HCEC 1CT (cell line): Measurements from ENCODE around the gene NUP155.
"Not testable (repeated sequence)": the region's sequence is repeated elsewhere in the genome, so short reads cannot be mapped to it uniquely, and the experiment has no call there.

Experiments used
- DNase-seq: peaks from one replicate; pipeline ENCODE4 v3.0.0-alpha.2; 2017

The NUP155 gene

GRCh38 chr5:37370864-37371726 lies at the start of gene NUP155:
TSS of gene NUP155 (minus strand) at chr5:37371106. CDS start at chr5:37370977, 129 bp downstream.
- DNase-seq: peak; percentile 93

GRCh38 chr5:37417347-37417746 lies 46.4 kb upstream of the NUP155 start:
- no peak for DNase-seq

DNA sequence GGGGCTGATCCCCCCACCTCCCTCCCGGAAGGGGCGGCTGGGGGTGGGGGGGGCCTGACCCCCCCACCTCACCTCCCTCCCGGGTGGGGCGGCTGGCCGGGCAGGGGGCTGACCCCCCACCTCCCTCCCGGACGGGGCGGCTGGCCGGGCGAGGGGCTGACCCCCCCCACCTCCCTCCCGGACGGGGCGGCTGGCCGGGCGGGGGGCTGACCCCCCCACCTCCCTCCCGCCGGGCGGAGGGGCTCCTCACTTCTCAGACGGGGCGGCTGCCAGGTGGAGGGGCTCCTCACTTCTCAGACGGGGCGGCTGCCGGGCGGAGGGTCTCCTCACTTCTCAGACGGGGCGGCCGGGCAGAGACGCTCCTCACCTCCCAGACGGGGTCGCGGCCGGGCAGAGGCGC lies 44.5 kb upstream of the NUP155 start:
- DNase-seq: not testable (repeated sequence)

DNA sequence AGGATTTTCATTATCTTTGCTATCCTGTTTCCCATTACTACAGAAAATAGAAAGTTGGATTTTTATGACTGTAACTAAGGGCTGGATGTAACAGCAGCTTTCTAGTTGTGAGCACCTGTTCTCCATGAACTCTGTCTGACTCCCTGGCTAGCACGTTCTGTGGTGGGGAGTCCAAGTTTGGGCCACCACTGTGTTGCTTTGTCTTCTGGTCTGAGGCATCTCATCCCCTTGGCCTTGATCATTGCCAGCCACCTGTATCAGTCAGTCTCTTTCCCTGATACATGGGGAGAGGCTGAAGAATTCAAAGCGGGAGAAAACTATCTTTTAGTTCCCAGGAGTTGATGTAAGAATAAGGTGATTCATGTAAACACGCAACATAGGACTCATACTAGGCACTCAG lies 41.6 kb upstream of the NUP155 start:
- no peak for DNase-seq

DNA sequence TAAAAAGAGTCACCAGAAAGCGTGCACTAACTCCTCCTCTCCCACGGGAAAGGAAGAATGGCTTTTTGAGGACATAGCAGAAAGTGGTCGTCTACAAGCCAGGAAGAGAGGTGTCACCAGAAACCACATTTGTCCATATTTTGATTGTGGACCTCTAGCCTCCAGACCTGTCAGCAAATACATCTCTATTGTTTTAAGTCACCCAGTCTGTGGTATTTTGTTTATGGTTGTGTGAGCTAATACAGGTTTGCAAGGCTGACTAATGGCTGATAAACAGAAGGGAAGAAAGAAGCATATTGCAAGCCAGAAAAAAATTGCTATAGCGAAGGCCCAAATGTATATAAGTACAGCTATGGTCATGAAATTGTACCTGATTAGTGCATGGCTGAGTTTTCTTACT lies 29.6 kb upstream of the NUP155 start:
- no peak for DNase-seq

GRCh38 chr5:37396352-37396751 lies 25.4 kb upstream of the NUP155 start:
- DNase-seq: no peak

DNA sequence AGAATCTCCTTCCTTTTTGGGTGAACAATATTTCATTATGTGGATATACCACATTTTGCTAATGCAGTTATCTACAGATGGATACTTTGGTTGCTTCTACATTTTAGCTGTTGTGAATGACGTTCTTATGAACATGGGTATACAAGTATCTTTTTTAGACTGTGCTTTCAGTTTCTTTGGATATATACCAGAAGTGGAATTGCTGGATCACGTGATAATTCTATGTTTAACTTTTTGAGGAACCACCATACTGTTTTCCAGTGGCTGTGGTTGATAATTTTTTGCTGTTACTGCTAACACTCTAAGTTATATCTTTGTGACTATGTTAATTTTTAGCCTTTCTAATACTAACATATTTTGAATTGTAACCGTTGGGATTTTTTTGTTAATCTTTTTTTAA lies 20.7 kb upstream of the NUP155 start:
- no peak for DNase-seq

DNA sequence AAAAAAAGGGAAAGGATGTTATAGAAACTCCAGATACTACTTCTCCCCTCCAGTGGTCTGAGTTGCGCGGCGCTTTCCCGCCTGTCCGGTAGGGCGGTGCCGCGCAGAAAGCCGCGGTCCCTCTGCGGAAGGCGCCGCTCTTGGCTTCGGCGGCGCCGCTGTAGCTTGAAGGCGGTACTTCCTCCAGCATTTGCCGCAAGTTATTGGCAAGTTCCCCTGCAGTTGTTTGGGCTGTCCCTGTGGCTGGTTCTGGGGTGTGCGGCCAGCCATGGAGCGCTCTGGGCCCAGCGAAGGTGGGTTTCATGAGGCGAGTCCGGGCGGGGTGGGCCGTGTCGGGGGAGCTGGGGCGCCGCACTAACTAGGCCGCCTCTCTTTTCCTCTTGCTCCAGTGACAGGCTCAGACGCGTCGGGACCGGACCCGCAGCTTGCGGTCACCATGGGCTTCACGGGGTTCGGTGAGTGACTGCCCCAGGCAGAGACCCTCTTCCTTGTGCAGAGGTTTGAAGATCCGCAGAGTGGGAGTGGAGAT lies 8.3 kb upstream of the NUP155 start, which contains the start of gene WDR70:
TSS of gene WDR70 (plus strand) at position 219 of the 529 bp plus-strand sequence. CDS start at position 269, 50 bp downstream.
- DNase-seq: peak; percentile 89

DNA sequence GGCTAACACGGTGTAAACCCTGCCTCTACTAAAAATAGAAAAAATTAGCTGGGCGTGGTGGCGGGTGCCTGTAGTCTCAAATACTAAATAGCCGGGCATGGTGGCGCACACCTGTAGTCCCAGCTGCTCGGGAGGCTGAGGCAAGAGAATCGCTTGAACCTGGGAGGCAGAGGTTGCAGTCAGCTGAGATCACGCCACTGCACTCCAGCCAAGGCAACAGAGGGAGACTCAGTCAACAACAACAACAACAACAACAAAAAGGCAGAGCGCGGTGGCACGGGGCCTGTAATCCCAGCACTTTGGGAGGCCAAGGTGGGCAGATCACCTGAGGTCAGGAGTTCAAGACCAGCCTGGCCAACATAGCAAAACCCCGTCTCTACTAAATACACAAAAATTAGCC lies 7.2 kb upstream of the NUP155 start:
- not testable (repeated sequence) for DNase-seq

DNA sequence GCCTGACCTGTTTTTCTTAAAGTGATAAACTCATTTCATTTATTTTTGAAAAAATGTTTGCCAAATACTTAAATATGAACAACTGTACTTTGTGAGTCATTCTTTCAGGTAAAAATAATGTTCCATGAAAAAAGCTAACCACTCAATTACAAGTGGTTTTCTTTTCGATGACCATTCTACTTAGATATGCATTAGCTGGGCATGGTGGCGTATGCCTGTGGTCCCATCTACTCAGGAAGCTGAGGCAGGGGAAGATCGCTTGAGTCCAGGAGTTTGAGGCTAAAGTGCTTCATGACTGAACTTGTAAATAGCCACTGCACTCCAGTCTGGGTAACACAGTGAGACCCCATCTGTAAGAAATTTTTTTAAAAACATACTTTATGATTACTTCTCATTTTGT lies 4.2 kb upstream of the NUP155 start:
- DNase-seq: no peak

DNA sequence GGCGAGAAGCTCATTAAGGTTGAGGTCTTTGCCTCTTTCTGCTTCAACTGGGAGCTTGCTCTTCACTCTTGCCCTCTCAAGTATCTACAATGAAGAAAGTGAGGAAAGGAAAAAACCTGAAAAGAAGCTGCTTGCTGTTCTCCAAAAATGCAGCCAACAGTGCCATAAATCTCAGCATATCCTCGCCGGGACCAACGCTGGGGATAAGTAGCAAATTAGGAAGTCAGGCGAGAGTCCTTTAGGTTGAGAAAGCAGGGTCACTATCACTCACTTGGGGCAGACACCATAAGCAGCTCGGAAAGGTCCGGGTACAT lies 399 bp downstream of the NUP155 start:
- no peak for DNase-seq

DNA sequence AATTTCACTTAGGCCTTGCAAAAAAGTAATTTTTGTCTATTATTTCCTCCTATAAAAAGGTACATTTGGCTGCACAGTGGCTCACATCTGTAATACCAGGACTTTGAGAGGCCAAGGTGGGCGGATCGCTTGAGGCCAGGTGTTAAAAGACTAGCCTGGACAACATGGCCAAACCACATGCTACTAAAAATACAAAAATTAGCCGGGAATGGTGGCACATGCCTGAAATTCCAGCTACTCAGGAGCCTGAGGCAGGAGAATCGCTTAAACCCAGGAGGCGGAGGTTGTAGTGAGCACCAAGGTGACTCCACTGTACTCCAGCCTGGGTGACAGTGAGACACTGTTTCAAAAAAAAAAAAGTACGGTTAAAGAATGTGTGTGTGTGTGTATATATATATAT lies 15.7 kb downstream of the NUP155 start:
- no peak for DNase-seq

GRCh38 chr5:37342741-37343140 lies 28.2 kb downstream of the NUP155 start:
- DNase-seq: not testable (repeated sequence)

- DNase-seq: not testable (repeated sequence)
Measured at GRCh38 chr5:37334754-37335153, 36.2 kb downstream of the NUP155 start.

DNA sequence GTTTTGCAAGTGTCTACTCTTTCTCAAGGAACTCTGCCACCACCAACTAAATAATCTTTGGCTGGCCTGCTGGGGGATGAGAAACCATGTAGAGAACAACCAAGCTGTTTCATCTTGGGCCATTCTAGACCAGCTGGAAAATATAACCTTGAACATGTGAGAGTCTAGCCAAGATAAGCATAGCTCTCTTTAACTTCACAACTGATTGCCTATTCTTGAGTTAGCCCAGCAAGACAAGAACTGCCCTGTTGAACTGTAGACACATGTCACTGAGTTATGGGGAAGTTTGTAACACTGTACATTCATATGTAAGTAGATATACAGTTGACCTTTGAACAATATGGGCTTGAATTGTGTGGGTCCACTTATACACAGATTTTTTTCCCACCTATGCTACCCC lies 44.4 kb downstream of the NUP155 start:
- DNase-seq: no peak

DNA sequence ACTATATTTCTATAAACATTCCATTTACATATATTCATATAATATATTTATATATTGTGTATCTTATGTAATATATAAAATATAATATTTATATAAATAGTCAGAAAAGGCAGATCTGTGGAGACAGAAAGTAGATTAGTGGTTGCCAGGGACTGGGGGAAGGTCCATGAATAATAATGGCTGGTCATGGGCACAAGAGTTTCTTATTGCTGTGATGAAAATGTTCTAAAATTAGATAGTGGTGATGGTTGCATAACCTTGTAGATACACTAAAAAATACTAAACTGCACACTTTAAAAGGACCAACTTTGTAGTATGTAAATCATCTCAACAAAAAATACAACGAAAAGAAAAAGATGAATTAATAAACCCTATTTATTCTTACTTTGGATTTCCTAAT lies 47.3 kb downstream of the NUP155 start:
- no peak for DNase-seq

- no peak for DNase-seq
Measured at GRCh38 chr5:37319037-37319782, 51.7 kb downstream of the NUP155 start.

DNA sequence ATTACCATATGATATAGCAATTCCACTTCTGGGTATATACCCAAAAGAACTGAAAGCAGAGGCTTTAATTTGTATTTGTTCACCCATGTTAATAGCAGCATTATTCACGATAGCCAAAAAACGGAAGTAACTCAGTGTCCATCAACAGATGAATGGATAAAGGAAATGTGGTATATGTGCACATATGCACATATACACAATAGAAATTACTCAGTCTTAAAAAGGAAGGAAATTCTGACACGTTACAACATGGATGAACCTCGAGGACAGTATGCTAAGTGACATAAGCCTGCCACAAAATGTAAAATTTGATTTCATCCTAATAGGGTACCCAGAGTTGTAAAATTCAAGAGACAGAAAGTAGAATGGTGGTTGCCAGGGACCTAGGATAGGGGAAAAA lies 54.9 kb downstream of the NUP155 start:
- no peak for DNase-seq

DNA sequence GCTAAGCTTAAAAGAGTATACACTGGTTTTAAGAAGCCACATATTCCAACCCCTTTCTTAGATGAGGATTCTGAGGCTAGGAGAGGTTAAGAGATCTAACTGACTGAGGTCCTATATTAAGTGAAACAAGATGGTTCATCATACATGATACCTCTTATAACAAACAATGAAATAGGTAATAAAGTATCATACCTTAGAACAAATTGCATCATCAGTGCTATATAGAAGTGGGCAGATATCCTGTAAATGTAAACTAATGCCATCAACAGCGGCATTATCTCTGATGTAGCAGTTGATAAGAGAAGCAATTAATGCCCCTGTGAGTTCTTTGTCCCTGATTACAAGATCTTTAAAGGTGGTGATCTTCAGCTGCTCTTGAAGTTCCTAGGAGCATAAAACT lies 60.5 kb downstream of the NUP155 start:
- no peak for DNase-seq

GRCh38 chr5:37308793-37309192 lies 62.1 kb downstream of the NUP155 start:
- DNase-seq: peak; percentile 62

DNA sequence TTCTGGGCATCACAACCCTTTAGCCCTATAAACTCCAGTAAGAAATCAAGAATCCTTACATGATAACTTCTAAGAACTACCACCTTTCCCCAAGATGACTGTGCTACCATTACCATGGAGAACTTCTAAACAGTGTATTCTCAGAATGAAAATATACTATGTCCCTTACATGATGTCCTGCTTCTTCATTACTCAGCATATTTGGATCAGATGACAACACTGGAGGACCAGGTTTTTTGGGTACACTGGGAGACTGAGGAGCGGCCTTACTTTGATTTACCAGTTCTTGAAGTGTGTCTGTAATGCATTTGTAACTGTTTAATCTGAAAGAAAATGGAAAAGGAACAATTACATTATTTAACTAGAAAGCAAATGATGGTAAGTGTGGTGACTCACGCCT lies 66.0 kb downstream of the NUP155 start:
- no peak for DNase-seq

DNA sequence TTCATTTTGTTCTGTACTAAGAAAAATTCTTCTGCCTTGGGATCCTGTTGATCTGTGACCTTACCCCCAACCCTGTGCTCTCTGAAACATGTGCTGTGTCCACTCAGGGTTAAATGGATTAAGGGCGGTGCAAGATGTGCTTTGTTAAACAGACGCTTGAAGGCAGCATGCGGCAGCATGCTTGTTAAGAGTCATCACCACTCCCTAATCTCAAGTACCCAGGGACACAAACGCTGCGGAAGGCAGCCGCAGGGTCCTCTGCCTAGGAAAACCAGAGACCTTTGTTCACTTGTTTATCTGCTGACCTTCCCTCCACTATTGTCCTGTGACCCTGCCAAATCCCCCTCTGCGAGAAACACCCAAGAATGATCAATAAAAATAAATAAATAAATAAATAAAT lies 74.6 kb downstream of the NUP155 start:
- not testable (repeated sequence) for DNase-seq

GRCh38 chr5:37283214-37283820 lies 87.6 kb downstream of the NUP155 start:
- DNase-seq: no peak

DNA sequence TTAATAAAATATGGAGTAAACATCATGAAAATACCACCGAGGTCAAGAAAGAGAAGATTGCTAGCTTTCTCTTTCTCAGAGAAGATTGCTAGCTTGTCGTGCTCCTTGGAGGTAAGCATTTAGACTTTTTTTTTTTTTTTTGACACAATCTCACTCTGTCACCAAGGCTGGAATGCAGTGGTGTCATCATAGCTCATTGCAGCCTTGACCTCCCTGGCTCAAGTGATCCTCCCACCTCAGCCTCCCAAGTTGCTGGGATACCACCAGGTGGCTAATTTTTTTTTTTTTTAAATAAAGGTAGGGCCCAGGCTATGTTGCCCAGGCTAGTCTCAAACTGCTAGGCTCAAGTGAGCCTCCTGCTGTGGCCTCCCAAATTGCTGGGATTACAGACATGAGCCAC lies 95.4 kb downstream of the NUP155 start:
- DNase-seq: no peak
